OCI-LY3 (cell line): ENCODE measurements around the gene RGS19.

Experiments used
- CTCF ChIP-seq: fragments of 200-600, 300-600 bp; sonication (generic); IDR thresholded peaks from 2 replicates; pipeline ENCODE4 v1.5.1; 2014; ENCODE audit warnings: antibody characterized with exemption, low read length, low read depth
- EZH2phosphoT487 ChIP-seq: fragments of 200-600 bp; shearing (Covaris generic); IDR thresholded peaks from 2 replicates; pipeline ENCODE4 v1.6.1; 2018; ENCODE audit warnings: antibody characterized with exemption, mixed run types, low read depth

- TF ChIP-seq CTCF (no peak), EZH2phosphoT487 (no peak)
Observed at GRCh38 chr20:64037498-64038213, 41.7 kb downstream of the RGS19 start.
